Measurements from ENCODE around the gene LRRC75A. TPM values are rescaled to one million over a fixed set of nuclear protein-coding genes. Genes with fewer than 3 reads are reported as not detected.

LRRC75A gene
- total RNA-seq, 1 donor from 2014 or later = 0.98 TPM

DNA sequence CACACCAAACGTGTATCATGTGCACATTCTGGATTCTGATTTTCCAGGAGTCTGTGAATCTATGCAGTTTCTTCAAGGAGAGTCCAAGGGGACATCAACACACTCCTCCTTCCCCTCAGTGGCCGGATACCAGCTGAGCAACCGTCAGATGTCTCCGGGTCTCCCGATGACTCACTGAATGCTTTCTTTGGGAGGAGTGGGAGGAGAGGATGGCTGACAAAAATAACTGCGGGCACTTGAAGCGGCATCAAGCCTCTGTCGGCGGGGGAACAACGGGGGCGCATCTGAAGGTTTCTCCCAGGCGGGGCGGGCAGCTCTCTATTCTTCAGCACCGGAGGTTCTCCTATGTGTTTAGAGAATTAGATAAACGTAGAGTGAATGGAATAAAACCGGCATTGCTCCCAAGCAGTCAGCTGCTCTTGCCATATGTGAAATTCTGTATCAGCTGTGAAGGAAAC lies 24.6 kb upstream of the LRRC75A start:
- peaks cover 45% of the 10 kb centered on the region for H3K27me3 Mint-ChIP-seq
- ChIA-PET CTCF (interaction anchor here (0.8 to 1.5 kb wide), 3 partner anchors 19 to 153 kb away, joined by 3 to 4 read pairs (median 3); no protein-coding TSS in a partner anchor), POLR2A (no interaction called here)

GRCh38 chr17:16515933-16516332 lies 23.9 kb upstream of the LRRC75A start:
- ATAC-seq (ENCODE audit: low read depth) = no peak
- Mint-ChIP-seq H3K27me3 (peaks cover 40% of the 10 kb centered on the region), H3K4me1 (peaks cover 3% of the 10 kb centered on the region), H3K27ac (no peak overlapping the region), H3K4me3 (no peak overlapping the region), H3K36me3 (ENCODE audit: low read depth) (no peaks in the 10 kb centered on the region), H3K9me3 (no peaks in the 10 kb centered on the region)
- TF ChIP-seq, protein P1, sequence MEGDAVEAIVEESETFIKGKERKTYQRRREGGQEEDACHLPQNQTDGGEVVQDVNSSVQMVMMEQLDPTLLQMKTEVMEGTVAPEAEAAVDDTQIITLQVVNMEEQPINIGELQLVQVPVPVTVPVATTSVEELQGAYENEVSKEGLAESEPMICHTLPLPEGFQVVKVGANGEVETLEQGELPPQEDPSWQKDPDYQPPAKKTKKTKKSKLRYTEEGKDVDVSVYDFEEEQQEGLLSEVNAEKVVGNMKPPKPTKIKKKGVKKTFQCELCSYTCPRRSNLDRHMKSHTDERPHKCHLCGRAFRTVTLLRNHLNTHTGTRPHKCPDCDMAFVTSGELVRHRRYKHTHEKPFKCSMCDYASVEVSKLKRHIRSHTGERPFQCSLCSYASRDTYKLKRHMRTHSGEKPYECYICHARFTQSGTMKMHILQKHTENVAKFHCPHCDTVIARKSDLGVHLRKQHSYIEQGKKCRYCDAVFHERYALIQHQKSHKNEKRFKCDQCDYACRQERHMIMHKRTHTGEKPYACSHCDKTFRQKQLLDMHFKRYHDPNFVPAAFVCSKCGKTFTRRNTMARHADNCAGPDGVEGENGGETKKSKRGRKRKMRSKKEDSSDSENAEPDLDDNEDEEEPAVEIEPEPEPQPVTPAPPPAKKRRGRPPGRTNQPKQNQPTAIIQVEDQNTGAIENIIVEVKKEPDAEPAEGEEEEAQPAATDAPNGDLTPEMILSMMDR (IDR thresholded peaks at IDR 0.05) = no peak
- no peak for DNase-seq
- intact Hi-C loops (cut with micrococcal nuclease) = no loop called here
- CTCF ChIA-PET = interaction anchor here (1.0 kb wide), 1 partner anchor 152 kb away, joined by 3 read pairs; no protein-coding TSS in a partner anchor
- POLR2A ChIA-PET = no interaction called here

More for the DNA sequence above, 24.6 kb upstream of the LRRC75A start:
- H3K9me3 Mint-ChIP-seq = no peaks in the 10 kb centered on the region
- peaks cover 5% of the 10 kb centered on the region for H3K4me1 Mint-ChIP-seq
- DNase-seq = no peak
- intact Hi-C loops (cut with micrococcal nuclease) = no loop called here
- ATAC-seq (ENCODE audit: low read depth) = no peak
- TF ChIP-seq, protein P1 (IDR thresholded peaks at IDR 0.05) = no peak
- no peak overlapping the region for H3K4me3 Mint-ChIP-seq
- no peak overlapping the region for H3K27ac Mint-ChIP-seq
- H3K36me3 Mint-ChIP-seq (ENCODE audit: low read depth) = no peaks in the 10 kb centered on the region

- Mint-ChIP-seq H3K36me3 (ENCODE audit: low read depth) (no peaks in the 10 kb centered on the region), H3K27me3 (peaks cover 31% of the 10 kb centered on the region), H3K4me1 (peaks cover 3% of the 10 kb centered on the region), H3K4me3 (no peak overlapping the region), H3K27ac (no peak overlapping the region), H3K9me3 (no peaks in the 10 kb centered on the region)
- intact Hi-C loops (cut with micrococcal nuclease) = no loop called here
- TF ChIP-seq, protein P1 (IDR thresholded peaks at IDR 0.05) = no peak
- ATAC-seq (ENCODE audit: low read depth) = no peak
- POLR2A ChIA-PET = no interaction called here
- CTCF ChIA-PET = interaction anchor here (1.1 kb wide), 1 partner anchor 8 kb away, joined by 3 read pairs; no protein-coding TSS in a partner anchor
- no peak for DNase-seq
These were observed 21.9 kb upstream of the LRRC75A start for GRCh38 chr17:16513873-16514272.

DNA sequence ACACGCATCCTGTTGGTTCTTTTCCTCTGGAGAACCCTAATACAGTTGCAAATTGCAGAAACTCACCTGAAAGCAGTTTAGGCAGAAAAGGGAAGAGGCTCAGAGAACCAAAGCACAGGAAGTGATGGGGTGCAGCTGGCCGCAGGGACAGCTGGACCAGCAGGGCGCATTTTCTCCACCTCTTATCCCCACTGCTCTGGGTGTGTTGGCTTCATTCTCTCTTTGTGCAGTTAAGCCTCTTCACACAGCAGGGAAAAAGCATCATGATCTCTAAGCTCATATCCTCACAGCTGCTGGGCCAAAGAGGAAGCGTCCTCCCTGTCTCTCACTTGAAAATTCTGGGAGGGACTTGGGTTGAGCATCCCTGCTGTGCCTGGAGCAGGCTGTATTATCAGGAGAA lies 20.0 kb upstream of the LRRC75A start:
- Mint-ChIP-seq H3K36me3 (ENCODE audit: low read depth) (no peaks in the 10 kb centered on the region), H3K27ac (no peak overlapping the region), H3K27me3 (peaks cover 22% of the 10 kb centered on the region), H3K4me3 (no peak overlapping the region), H3K9me3 (no peaks in the 10 kb centered on the region), H3K4me1 (peaks cover 3% of the 10 kb centered on the region)
- CTCF ChIA-PET = interaction anchor here (1.2 to 2.2 kb wide), 2 partner anchors 9 to 148 kb away, joined by 4 to 13 read pairs; no protein-coding TSS in a partner anchor
- intact Hi-C loops (cut with micrococcal nuclease) = no loop called here
- no peak for DNase-seq
- TF ChIP-seq, protein P1 (IDR thresholded peaks at IDR 0.05) = no peak
- no peak for ATAC-seq (ENCODE audit: low read depth)
- POLR2A ChIA-PET = no interaction called here

DNA sequence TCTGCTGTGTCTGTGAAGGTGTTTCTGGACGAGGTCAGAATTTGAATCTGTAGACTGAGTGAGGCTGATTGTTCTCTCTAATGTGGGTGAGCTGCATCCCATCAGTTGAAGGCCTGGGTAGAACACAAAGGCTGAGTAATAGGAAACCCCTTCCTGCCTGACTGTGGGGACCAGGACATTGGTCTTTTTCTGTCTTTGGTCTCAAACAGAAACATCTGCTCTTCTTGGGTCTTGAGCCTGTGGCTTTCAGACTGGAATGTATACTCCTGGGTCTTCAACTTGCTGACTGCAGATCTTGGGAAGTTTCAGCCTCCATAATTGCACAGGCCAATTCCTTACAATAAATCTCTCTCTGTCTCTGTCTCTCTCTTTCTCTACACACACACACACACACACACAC lies 19.6 kb upstream of the LRRC75A start:
- Mint-ChIP-seq H3K27ac (no peak overlapping the region), H3K4me3 (no peak overlapping the region), H3K9me3 (no peaks in the 10 kb centered on the region), H3K36me3 (ENCODE audit: low read depth) (no peaks in the 10 kb centered on the region), H3K27me3 (peaks cover 20% of the 10 kb centered on the region), H3K4me1 (peaks cover 3% of the 10 kb centered on the region)
- DNase-seq = no peak
- intact Hi-C loops (cut with micrococcal nuclease) = no loop called here
- POLR2A ChIA-PET = no interaction called here
- CTCF ChIA-PET = interaction anchor here (1.2 to 2.2 kb wide), 2 partner anchors 10 to 148 kb away, joined by 4 to 13 read pairs; no protein-coding TSS in a partner anchor
- no peak for ATAC-seq (ENCODE audit: low read depth)
- TF ChIP-seq, protein P1 (IDR thresholded peaks at IDR 0.05) = no peak

Measured in activated B cell treated with CpG ODN at 0.5 μM for 24 hours (primary cell).